Amniotic epithelial cell (primary cell): ENCODE results near the gene EML4.
A peak's percentile ranks its signal among the peaks of the same experiment; 100 is the strongest.
"Not testable (repeated sequence)": the region's sequence is repeated elsewhere in the genome, so short reads cannot be mapped to it uniquely, and the experiment has no call there.

Source experiments
- DNase-seq: peaks from one replicate; pipeline ENCODE4 v3.0.0-alpha.2; 2010; ENCODE audit warnings: low read depth

Gene EML4

GRCh38 chr2:42172566-42172965 is 3.4 kb downstream of the EML4 start:
- no peak for DNase-seq

- not testable (repeated sequence) for DNase-seq
These were observed 4.3 kb downstream of the EML4 start for GRCh38 chr2:42173467-42173866.

GRCh38 chr2:42176992-42177738 is 8.0 kb downstream of the EML4 start:
- DNase-seq: no peak

GRCh38 chr2:42178335-42178734 is 9.2 kb downstream of the EML4 start:
- DNase-seq: no peak

- DNase-seq: no peak
These were observed 11.1 kb downstream of the EML4 start for GRCh38 chr2:42180300-42180699.

- DNase-seq: peak; percentile 41
These were observed 13.6 kb downstream of the EML4 start for GRCh38 chr2:42182654-42183308.

GRCh38 chr2:42183775-42184174 is 14.6 kb downstream of the EML4 start:
- DNase-seq: no peak

- DNase-seq: no peak
These were observed 15.2 kb downstream of the EML4 start for GRCh38 chr2:42184346-42184745.

GRCh38 chr2:42185220-42185921 is 16.2 kb downstream of the EML4 start:
- no peak for DNase-seq

GRCh38 chr2:42186366-42186765 is 17.2 kb downstream of the EML4 start:
- DNase-seq: peak; percentile 48

- DNase-seq: no peak
These were observed 17.9 kb downstream of the EML4 start for GRCh38 chr2:42186945-42187632.

- no peak for DNase-seq
These were observed 18.7 kb downstream of the EML4 start for GRCh38 chr2:42187886-42188285.

GRCh38 chr2:42189235-42189566 is 20.0 kb downstream of the EML4 start:
- no peak for DNase-seq

GRCh38 chr2:42190191-42190590 is 21.0 kb downstream of the EML4 start:
- DNase-seq: no peak

GRCh38 chr2:42191285-42192009 is 22.3 kb downstream of the EML4 start:
- no peak for DNase-seq

GRCh38 chr2:42192010-42192373 is 22.8 kb downstream of the EML4 start:
- DNase-seq: no peak

- DNase-seq: peak; percentile 43
These were observed 23.8 kb downstream of the EML4 start for GRCh38 chr2:42192652-42193566.

- DNase-seq: peak; percentile 39
These were observed 24.6 kb downstream of the EML4 start for GRCh38 chr2:42193722-42194187.

GRCh38 chr2:42194428-42194827 is 25.3 kb downstream of the EML4 start:
- DNase-seq: no peak

- peak; percentile 84 for DNase-seq
These were observed 26.4 kb downstream of the EML4 start for GRCh38 chr2:42195559-42195958.

GRCh38 chr2:42196070-42196402 is 26.9 kb downstream of the EML4 start:
- no peak for DNase-seq
